Right lobe of liver (tissue), 6 donors: Measurements from ENCODE around the gene OR51E1. TPM values are rescaled to one million over a fixed set of nuclear protein-coding genes. Genes with fewer than 3 reads are reported as not detected.

Source experiments
- ATAC-seq, 4 donors: fragments of 200-7000 bp; cut with Tn5 transposase; one replicate each; pipeline ENCODE4 v1.9.1; 2020; ENCODE audit warnings: mild to moderate bottlenecking in 4 of 4, moderate library complexity in 4 of 4
- DNase-seq, 3 donors: peaks; one replicate each; pipeline ENCODE4 v3.0.0-alpha.2; 2020
- H3K27ac ChIP-seq, 3 donors: fragments of 200-600 bp; one replicate each; pipeline ENCODE4 v1.8.0; 2022
- H3K27me3 ChIP-seq, 2 donors: fragments of 200-600 bp; one replicate each; pipeline ENCODE4 v1.8.0; 2022
- H3K36me3 ChIP-seq, 4 donors: fragments of 200-600 bp; sonication (generic) in 1 of 4; one replicate each; pipeline versions ENCODE4 v1.5.1 to v1.8.0; 2017 to 2022; ENCODE audit warnings: control low read depth in 1 of 4
- H3K4me1 ChIP-seq, 4 donors: fragments of 200-600 bp; sonication (generic) in 1 of 4; one replicate each; pipeline versions ENCODE4 v1.5.1 to v1.8.0; 2017 to 2022; ENCODE audit warnings: control low read depth in 1 of 4
- H3K4me3 ChIP-seq, 3 donors: fragments of 200-600 bp; one replicate each; pipeline ENCODE4 v1.8.0; 2022
- H3K9me3 ChIP-seq, 4 donors: fragments of 200-600 bp; sonication (generic) in 1 of 4; one replicate each; pipeline versions ENCODE4 v1.5.1 to v1.8.0; 2017 to 2022; ENCODE audit warnings: control low read depth in 1 of 4
- POLR2A ChIP-seq: fragments of 450-650 bp; IDR thresholded peaks from one replicate; pipeline ENCODE4 v1.6.1; 2017; ENCODE audit warnings: antibody characterized with exemption, mild to moderate bottlenecking
- WGBS: methylation state at CpG from one replicate; pipeline ENCODE4 v1.1.6; 2018; ENCODE audit warnings: low coverage, low lambda C conversion rate; ENCODE audit not compliant: insufficient coverage; ENCODE audit errors: missing lambda C conversion rate; 5-methylcytosine and 5-hydroxymethylcytosine counted together
- intact Hi-C, 2 donors: fragments of 100-400 bp; cut with DNase I; formaldehyde crosslinking; loops; one replicate each; pipeline versions ENCODE4 v1.11.2 to v1.14.1; 2022
- total RNA-seq, 6 experiments: library from RNA; depleted of rRNA in 2 of 6; stranded (reverse); fragments of >200 nt in 2 of 6; fragmentation: NEBNext Ultra II Directional in 3 of 6; extraction: Animal tissue kit (Norgen Biotek cat#: 25700) in 3 of 6; gene quantifications; one replicate each; pipeline versions ENCODE4 v1.1.0 to v1.2.4, GENCODE V29; 2016 to 2023
- TF ChIP-seq, protein P1 (sequence below), 4 donors: fragments of 200-600 bp in 3 of 4; fragments of 450-650 bp in 1 of 4; IDR thresholded peaks; one replicate each; pipeline versions ENCODE4 v1.5.1 to v1.8.0; 2016 to 2022; ENCODE audit warnings: antibody characterized with exemption in 4 of 4, mild to moderate bottlenecking in 2 of 4
- donor health status: DM: no; HTN: yes; CAD: no.
- donor health status: DM: no; HTN: no; CAD: no.
- donor health status: DM: no; HTN: no; CAD: no.
- donor health status: DM: no; HTN: yes; CAD: no.
- donor health status: DM: no; HTN: yes; CAD: no.

Gene OR51E1
- total RNA-seq, 6 experiments from 2014 or later, result not detected

GRCh38 chr11:4672470-4672869, 28.7 kb downstream of the OR51E1 start:
- 34% methylated on average over 3 of the region's 3 CpGs for WGBS
- TF ChIP-seq, protein P1, sequence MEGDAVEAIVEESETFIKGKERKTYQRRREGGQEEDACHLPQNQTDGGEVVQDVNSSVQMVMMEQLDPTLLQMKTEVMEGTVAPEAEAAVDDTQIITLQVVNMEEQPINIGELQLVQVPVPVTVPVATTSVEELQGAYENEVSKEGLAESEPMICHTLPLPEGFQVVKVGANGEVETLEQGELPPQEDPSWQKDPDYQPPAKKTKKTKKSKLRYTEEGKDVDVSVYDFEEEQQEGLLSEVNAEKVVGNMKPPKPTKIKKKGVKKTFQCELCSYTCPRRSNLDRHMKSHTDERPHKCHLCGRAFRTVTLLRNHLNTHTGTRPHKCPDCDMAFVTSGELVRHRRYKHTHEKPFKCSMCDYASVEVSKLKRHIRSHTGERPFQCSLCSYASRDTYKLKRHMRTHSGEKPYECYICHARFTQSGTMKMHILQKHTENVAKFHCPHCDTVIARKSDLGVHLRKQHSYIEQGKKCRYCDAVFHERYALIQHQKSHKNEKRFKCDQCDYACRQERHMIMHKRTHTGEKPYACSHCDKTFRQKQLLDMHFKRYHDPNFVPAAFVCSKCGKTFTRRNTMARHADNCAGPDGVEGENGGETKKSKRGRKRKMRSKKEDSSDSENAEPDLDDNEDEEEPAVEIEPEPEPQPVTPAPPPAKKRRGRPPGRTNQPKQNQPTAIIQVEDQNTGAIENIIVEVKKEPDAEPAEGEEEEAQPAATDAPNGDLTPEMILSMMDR (IDR thresholded peaks at IDR 0.05), result no peak
- no peak for TF ChIP-seq POLR2A
- Histone ChIP-seq H3K4me1 (no peaks in the 10 kb centered on the region), H3K27me3 (no peaks in the 10 kb centered on the region), H3K27ac (no peak overlapping the region), H3K9me3 (no peaks in the 10 kb centered on the region), H3K4me3 (no peak overlapping the region), H3K36me3 (no peaks in the 10 kb centered on the region)
- intact Hi-C loops, result no loop called here
- ATAC-seq (no peak), DNase-seq (no peak)

- intact Hi-C loops, result no loop called here
- H3K4me1 ChIP-seq, result no peaks in the 10 kb centered on the region
- no peak overlapping the region for H3K27ac ChIP-seq
- WGBS, result 58% methylated on average over 2 of the region's 2 CpGs
- no peaks in the 10 kb centered on the region for H3K36me3 ChIP-seq
- TF ChIP-seq, protein P1 (IDR thresholded peaks at IDR 0.05), result no peak
- TF ChIP-seq POLR2A, result no peak
- ATAC-seq (no peak), DNase-seq (no peak)
- H3K4me3 ChIP-seq, result no peak overlapping the region
- H3K27me3 ChIP-seq, result no peaks in the 10 kb centered on the region
- no peaks in the 10 kb centered on the region for H3K9me3 ChIP-seq
Measured at GRCh38 chr11:4673781-4674180, 30.0 kb downstream of the OR51E1 start.

- H3K9me3 ChIP-seq, result no peaks in the 10 kb centered on the region
- intact Hi-C loops, result no loop called here
- H3K27ac ChIP-seq, result no peak overlapping the region
- H3K4me3 ChIP-seq, result no peak overlapping the region
- no peaks in the 10 kb centered on the region for H3K36me3 ChIP-seq
- no peaks in the 10 kb centered on the region for H3K27me3 ChIP-seq
- no peak for ATAC-seq
- TF ChIP-seq, protein P1 (IDR thresholded peaks at IDR 0.05), result no peak
- no peak for TF ChIP-seq POLR2A
- H3K4me1 ChIP-seq, result no peaks in the 10 kb centered on the region
- WGBS, result 74% methylated on average over 2 of the region's 2 CpGs
- DNase-seq, result no peak
Measured at GRCh38 chr11:4677948-4678347, 34.2 kb downstream of the OR51E1 start.

- 33% methylated on average over 3 of the region's 3 CpGs for WGBS
- DNase-seq, result no peak
- Histone ChIP-seq H3K4me3 (no peak overlapping the region), H3K9me3 (no peaks in the 10 kb centered on the region), H3K27ac (no peak overlapping the region), H3K4me1 (no peaks in the 10 kb centered on the region), H3K27me3 (no peaks in the 10 kb centered on the region), H3K36me3 (no peaks in the 10 kb centered on the region)
- intact Hi-C loops, result no loop called here
- no peak for ATAC-seq
- no peak for TF ChIP-seq POLR2A
- TF ChIP-seq, protein P1 (IDR thresholded peaks at IDR 0.05), result no peak
Measured at GRCh38 chr11:4680341-4680740, 36.6 kb downstream of the OR51E1 start.
